RWPE1 (cell line): ENCODE measurements around the gene ATXN10.

Experiments used
- CTCF ChIA-PET: fragments of 350-600 bp; sonication (Branson Sonifier 250); formaldehyde crosslinking; extraction: SDS; loops from one replicate; lab custom pipeline; 2021; lab: Yijun Ruan, JAX
- POLR2A ChIA-PET: fragments of 400-600 bp; formaldehyde crosslinking; extraction: SDS; loops from one replicate; lab custom pipeline; 2020; ENCODE audit warnings: antibody characterized with exemption; ENCODE audit not compliant: low non-redundant PET; lab: Yijun Ruan, JAX
- DNase-seq: peaks from one replicate; pipeline ENCODE4 v3.0.0; 2012; ENCODE audit warnings: low spot score
- H3K27ac ChIP-seq: fragments of 450-650 bp; 2 replicates; pipeline ENCODE4 v1.5.1; 2017
- CTCF ChIP-seq: fragments of 450-650 bp; conservative IDR thresholded peaks from 2 replicates; pipeline ENCODE4 v1.5.1; 2017; ENCODE audit warnings: low read depth, mild to moderate bottlenecking

Gene ATXN10

GRCh38 chr22:45781459-45781858 lies 109.8 kb downstream of the ATXN10 start:
- H3K27ac ChIP-seq: no peak overlapping the region
- no peak for TF ChIP-seq CTCF
- DNase-seq: no peak
- CTCF ChIA-PET: no interaction called here
- POLR2A ChIA-PET: no interaction called here

DNA sequence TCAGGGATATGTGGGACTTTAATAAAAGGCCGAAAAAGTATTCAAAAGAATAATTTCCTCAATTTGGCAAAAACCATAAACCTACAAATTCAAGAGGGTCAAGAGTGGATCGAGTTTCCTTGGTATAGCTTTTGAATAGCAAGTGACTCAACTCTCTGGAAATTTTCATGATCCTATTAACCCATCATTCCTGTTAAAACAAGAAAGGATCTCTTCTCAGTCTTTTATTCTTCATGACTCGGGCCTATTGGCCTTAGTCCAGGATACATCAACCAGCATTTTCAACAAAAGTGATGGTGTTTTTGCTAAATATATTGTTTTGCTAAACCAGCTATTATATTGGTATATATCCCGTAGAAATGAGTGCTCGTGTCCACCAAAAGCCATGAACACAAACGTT lies 110.3 kb downstream of the ATXN10 start:
- ChIA-PET CTCF (no interaction called here), POLR2A (no interaction called here)
- DNase-seq: no peak
- no peak for TF ChIP-seq CTCF
- H3K27ac ChIP-seq: no peak overlapping the region

DNA sequence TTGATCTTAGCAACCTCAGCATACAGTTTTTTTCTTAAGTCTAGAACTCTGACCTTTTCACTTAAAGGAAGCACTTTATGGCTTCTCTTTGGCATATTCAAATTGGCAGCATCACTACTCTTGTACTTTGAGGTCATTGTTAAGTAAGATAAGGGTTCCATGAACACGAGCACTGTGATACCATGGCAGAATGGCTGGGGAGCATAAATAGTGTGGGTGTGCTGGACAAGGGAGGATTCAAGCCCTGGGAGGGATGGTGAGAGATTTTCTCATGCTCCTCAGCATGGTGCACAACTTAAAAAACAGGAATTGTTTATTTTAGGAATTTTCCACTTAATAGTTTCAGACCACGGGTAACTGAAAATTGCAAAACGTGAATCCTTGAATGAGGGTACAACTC lies 111.4 kb downstream of the ATXN10 start:
- POLR2A ChIA-PET: no interaction called here
- no peak for TF ChIP-seq CTCF
- CTCF ChIA-PET: no interaction called here
- DNase-seq: no peak
- no peak overlapping the region for H3K27ac ChIP-seq

DNA sequence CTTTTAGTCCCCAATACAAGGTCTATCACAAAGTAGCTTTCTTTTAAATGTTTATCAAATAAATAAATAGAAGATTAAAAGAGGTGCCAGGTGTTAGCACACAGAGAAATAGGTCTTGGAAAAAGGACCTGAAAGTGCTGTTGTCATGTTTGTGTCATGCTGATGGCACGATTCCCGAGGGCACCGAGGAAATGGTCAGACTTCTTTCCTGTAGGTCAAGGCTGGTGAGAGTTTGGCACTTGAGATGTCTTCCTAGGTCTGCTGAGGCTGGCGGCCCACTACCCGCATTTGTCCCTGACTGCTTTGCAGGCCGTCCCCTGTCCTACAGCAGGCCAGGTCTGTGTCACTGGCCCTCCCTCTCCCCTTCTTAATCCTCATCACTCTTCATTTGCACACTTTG lies 112.1 kb downstream of the ATXN10 start:
- no peak for DNase-seq
- H3K27ac ChIP-seq: no peak overlapping the region
- TF ChIP-seq CTCF: no peak
- ChIA-PET POLR2A (no interaction called here), CTCF (no interaction called here)

- H3K27ac ChIP-seq: no peak overlapping the region
- no peak for DNase-seq
- ChIA-PET CTCF (interaction anchor here (0.6 kb wide), 1 partner anchor 129 kb away, joined by 5 read pairs; no protein-coding TSS in a partner anchor), POLR2A (no interaction called here)
- TF ChIP-seq CTCF: no peak
These were observed 113.0 kb downstream of the ATXN10 start for GRCh38 chr22:45784357-45785277.

DNA sequence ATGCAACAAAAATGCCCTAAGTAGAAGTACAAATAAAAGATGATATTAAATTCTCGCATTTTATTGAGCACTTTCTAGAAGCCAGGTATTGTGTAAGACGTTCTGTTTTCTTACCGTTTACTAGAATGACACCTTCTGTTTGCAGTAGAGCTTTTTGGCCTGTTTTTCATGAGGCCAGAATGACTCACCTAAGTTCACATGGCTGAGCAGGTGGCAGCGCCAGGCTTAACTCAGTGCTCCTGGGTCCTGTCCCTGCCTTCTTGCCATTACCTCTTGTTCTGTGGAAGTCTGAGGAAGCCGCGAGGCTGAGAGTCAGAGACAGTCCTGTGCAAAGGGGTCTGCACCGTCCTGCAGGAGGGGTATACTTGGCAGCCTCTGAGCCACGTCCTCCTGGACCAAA lies 113.8 kb downstream of the ATXN10 start:
- POLR2A ChIA-PET: no interaction called here
- TF ChIP-seq CTCF: no peak
- peak overlapping the region; percentile 52 for H3K27ac ChIP-seq
- peak; percentile 42 for DNase-seq
- CTCF ChIA-PET: no interaction called here
